Colonic mucosa (tissue), 4 donors: ENCODE measurements around the gene TRIM15. TPM values are rescaled to one million over a fixed set of nuclear protein-coding genes. Genes with fewer than 3 reads are reported as not detected.

Source experiments
- DNase-seq: peaks from one replicate; pipeline ENCODE4 v3.0.0-alpha.2; 2020
- H3K27ac ChIP-seq: fragments of 200-600 bp; one replicate; pipeline ENCODE4 v1.8.0; 2021
- H3K27me3 ChIP-seq: fragments of 200-600 bp; one replicate; pipeline ENCODE4 v1.8.0; 2021
- H3K36me3 ChIP-seq: fragments of 200-600 bp; one replicate; pipeline ENCODE4 v1.8.0; 2021
- H3K4me1 ChIP-seq: fragments of 200-600 bp; one replicate; pipeline ENCODE4 v1.8.0; 2021; ENCODE audit warnings: mild to moderate bottlenecking
- H3K4me3 ChIP-seq: fragments of 200-600 bp; one replicate; pipeline ENCODE4 v1.8.0; 2021
- H3K9ac ChIP-seq, 2 donors: one replicate each; pipeline ENCODE4 v1.7.0; 2013; ENCODE audit warnings: control low read depth in 2 of 2, low read depth in 2 of 2, low read length in 2 of 2
- H3K9me3 ChIP-seq: fragments of 200-600 bp; one replicate; pipeline ENCODE4 v1.8.0; 2021
- intact Hi-C: fragments of 100-400 bp; cut with DNase I; formaldehyde crosslinking; loops from one replicate; pipeline ENCODE4 v1.14.1; 2022
- total RNA-seq, 2 donors: library from RNA; stranded (reverse); fragmentation: NEBNext Ultra II Directional in 1 of 2; extraction: Animal tissue kit (Norgen Biotek cat#: 25700) in 1 of 2; gene quantifications; one replicate each; pipeline ENCODE4 v1.2.1, GENCODE V29; 2021
- TF ChIP-seq, protein P1 (sequence below): fragments of 200-600 bp; IDR thresholded peaks from one replicate; pipeline ENCODE4 v1.8.0; 2022; ENCODE audit warnings: antibody characterized with exemption, mild to moderate bottlenecking
- donor health status: healthy.
- donor health status: DM: no; HTN: no; CAD: no.
- donor health status: DM: no; HTN: no; CAD: no.

The TRIM15 gene
- total RNA-seq, 2 donors from 2014 or later: 26.8 to 47.3 TPM

GRCh38 chr6:30200551-30201281, 37.4 kb downstream of the TRIM15 start:
- no peak overlapping the region for H3K27ac ChIP-seq
- H3K4me1 ChIP-seq: peaks cover 17% of the 10 kb centered on the region
- H3K9me3 ChIP-seq: no peaks in the 10 kb centered on the region
- TF ChIP-seq, protein P1, sequence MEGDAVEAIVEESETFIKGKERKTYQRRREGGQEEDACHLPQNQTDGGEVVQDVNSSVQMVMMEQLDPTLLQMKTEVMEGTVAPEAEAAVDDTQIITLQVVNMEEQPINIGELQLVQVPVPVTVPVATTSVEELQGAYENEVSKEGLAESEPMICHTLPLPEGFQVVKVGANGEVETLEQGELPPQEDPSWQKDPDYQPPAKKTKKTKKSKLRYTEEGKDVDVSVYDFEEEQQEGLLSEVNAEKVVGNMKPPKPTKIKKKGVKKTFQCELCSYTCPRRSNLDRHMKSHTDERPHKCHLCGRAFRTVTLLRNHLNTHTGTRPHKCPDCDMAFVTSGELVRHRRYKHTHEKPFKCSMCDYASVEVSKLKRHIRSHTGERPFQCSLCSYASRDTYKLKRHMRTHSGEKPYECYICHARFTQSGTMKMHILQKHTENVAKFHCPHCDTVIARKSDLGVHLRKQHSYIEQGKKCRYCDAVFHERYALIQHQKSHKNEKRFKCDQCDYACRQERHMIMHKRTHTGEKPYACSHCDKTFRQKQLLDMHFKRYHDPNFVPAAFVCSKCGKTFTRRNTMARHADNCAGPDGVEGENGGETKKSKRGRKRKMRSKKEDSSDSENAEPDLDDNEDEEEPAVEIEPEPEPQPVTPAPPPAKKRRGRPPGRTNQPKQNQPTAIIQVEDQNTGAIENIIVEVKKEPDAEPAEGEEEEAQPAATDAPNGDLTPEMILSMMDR: no peak
- no peak for DNase-seq
- intact Hi-C loops: no loop called here
- no peaks in the 10 kb centered on the region for H3K27me3 ChIP-seq
- H3K9ac ChIP-seq: no peak overlapping the region
- H3K36me3 ChIP-seq: peaks cover 12% of the 10 kb centered on the region
- H3K4me3 ChIP-seq: no peak overlapping the region

DNA sequence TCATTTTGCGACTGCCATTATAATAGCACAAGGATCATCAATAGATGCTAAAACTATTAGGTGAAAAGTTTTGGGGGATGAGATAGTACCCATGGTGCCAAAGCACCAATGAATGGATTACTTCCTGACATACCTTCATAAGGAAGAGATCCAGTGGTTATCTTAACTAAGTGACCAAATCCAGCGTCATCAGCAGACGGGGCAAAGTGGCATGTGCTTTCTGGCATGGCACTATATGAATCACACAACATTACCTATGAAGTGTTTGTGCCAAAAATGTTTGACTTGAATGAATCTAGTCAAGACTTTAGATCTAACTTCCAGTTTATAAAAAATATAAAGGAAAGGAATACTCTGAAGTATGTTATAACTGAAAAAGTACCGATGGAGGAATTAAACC, 39.0 kb downstream of the TRIM15 start:
- H3K27ac ChIP-seq: no peak overlapping the region
- H3K4me1 ChIP-seq: peaks cover 25% of the 10 kb centered on the region

DNA sequence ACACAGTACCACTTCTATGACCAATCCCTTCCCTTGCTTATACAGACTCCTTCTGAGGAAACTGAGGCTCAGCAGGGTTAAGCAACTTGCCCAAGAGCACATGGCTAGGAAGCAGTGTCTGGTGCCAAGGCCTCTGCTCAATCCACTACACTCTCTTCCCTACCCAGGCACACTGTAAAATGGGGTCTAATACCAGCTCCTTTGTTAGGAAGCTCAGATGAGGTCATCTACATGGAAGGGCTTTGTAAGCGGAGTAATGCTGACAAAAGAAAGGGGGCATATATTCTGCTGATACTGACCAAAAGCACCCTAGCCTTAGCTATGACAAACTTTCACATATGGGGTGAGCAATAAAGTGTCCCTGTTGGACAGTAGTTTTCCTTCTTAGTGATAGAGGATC, 40.8 kb downstream of the TRIM15 start:
- Histone ChIP-seq H3K36me3 (no peaks in the 10 kb centered on the region), H3K9ac (no peak overlapping the region), H3K27ac (no peak overlapping the region), H3K4me1 (peaks cover 33% of the 10 kb centered on the region), H3K9me3 (no peaks in the 10 kb centered on the region), H3K4me3 (no peak overlapping the region), H3K27me3 (no peaks in the 10 kb centered on the region)
- TF ChIP-seq, protein P1: no peak
- no peak for DNase-seq
- intact Hi-C loops: no loop called here

More for the DNA sequence above, 39.0 kb downstream of the TRIM15 start:
- no peak for DNase-seq
- intact Hi-C loops: no loop called here
- no peaks in the 10 kb centered on the region for H3K27me3 ChIP-seq
- H3K9ac ChIP-seq: no peak overlapping the region
- peaks cover 6% of the 10 kb centered on the region for H3K36me3 ChIP-seq
- H3K9me3 ChIP-seq: no peaks in the 10 kb centered on the region
- H3K4me3 ChIP-seq: no peak overlapping the region
- TF ChIP-seq, protein P1: no peak

GRCh38 chr6:30206152-30206551, 42.8 kb downstream of the TRIM15 start:
- no peak for DNase-seq
- Histone ChIP-seq H3K27me3 (no peaks in the 10 kb centered on the region), H3K4me1 (peaks cover 37% of the 10 kb centered on the region), H3K36me3 (no peaks in the 10 kb centered on the region), H3K4me3 (no peak overlapping the region), H3K9me3 (no peaks in the 10 kb centered on the region), H3K27ac (no peak overlapping the region), H3K9ac (no peak overlapping the region)
- intact Hi-C loops: no loop called here
- TF ChIP-seq, protein P1: no peak

GRCh38 chr6:30206799-30207618, 43.7 kb downstream of the TRIM15 start:
- Histone ChIP-seq H3K9ac (peak overlapping the region in 1 of 2 donors; percentile 70), H3K4me3 (no peak overlapping the region), H3K27ac (peak overlapping the region; percentile 35), H3K9me3 (no peaks in the 10 kb centered on the region), H3K4me1 (peaks cover 28% of the 10 kb centered on the region), H3K36me3 (no peaks in the 10 kb centered on the region), H3K27me3 (no peaks in the 10 kb centered on the region)
- intact Hi-C loops: no loop called here
- DNase-seq: peak; percentile 60
- TF ChIP-seq, protein P1: no peak
